ENCODE data around the gene MAD2L2. TPM values are rescaled to one million over a fixed set of nuclear protein-coding genes. Genes with fewer than 3 reads are reported as not detected.

The MAD2L2 gene
- total and polyA plus RNA-seq, 2 experiments from 2014 or later: 92.7 to 115 TPM

DNA sequence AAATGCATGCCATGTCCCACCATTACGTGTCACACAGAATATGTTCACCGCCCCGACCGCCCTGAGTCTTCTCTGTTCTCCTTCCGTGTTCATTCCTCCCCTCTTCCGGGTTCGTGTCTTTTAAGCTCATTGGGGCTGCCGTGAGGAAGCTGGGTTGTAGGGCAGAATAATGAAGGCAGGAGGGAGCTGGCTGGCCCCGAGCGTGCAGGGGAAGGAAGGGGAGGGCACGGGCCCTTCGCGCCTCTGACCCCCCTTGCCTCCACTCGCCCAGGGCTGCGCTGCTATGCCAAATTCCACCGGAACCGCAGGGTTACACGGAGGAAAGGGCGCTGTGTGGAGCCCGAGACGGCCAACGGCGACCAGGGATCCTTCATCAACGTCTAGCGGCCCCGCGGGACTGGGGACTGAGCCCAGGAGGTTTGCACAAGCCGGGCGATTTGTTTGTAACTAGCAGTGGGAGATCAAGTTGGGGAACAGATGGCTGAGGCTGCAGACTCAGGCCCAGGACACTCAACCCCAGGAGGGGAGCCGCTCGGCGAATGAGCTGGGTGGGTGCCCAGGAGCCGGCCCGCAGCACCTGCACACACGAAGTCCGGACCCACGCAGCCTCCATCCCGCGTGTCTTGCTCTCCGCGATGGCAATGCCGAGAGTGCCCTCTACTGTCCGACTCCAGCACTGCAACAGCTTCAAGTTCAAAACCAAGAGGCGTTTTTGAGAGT is 38.5 kb upstream of the MAD2L2 start:
- Histone ChIP-seq H3K9me3 (ENCODE audit: low read depth) (no peaks in the 10 kb centered on the region), H3K27ac (no peak overlapping the region), H3K36me3 (no peaks in the 10 kb centered on the region), H3K4me3 (no peak overlapping the region), H3K27me3 (no peaks in the 10 kb centered on the region), H3K4me1 (ENCODE audit: low read depth) (no peaks in the 10 kb centered on the region)
- peak; percentile 69 to 73 for DNase-seq (ENCODE audit: low read depth in 1 of 2, low spot score in 1 of 2)
- TF ChIP-seq CTCF (IDR thresholded peaks at IDR 0.05; ENCODE audit: low read depth, low read length): peak; percentile 99

DNA sequence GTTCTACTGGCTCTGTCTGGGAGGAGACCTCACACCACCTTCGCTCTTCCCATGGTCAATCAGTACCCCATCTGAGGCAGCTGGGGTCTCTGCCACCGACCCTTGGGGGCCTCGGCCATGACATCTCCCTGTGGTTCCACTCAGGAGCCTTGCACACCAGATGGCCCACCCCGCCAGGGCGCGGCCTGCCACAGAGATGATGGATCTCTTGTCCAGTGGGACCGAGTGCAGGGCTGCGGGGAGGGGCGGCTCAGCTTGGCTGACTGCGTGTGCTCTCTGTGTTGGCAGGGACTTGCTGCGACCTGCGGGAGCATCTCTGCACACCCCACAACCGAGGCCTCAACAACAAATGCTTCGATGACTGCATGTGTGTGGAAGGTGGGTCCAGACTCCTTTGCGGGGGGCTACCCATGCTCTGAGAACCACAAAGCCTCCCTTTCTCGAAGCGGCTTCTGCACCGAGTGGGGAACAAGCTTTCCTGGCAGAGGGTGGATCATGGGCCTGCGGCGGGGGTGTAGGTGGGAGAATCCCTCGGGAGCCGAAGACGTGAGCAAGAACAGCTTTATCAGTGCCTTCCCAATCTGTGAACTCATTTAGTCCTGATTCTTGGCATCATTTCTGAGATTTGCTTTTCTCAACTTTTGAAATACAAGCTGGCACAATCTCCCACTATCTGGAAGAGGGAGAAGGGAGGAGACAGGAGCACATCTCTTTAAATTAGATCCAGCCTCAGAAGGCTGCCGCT is 34.1 kb upstream of the MAD2L2 start:
- Histone ChIP-seq H3K9me3 (ENCODE audit: low read depth) (no peaks in the 10 kb centered on the region), H3K4me1 (ENCODE audit: low read depth) (no peaks in the 10 kb centered on the region), H3K27me3 (no peaks in the 10 kb centered on the region), H3K27ac (no peak overlapping the region), H3K36me3 (no peaks in the 10 kb centered on the region), H3K4me3 (no peak overlapping the region)
- peak in 1 of 2 donors; percentile 25 for DNase-seq (ENCODE audit: low read depth in 1 of 2, low spot score in 1 of 2)
- TF ChIP-seq CTCF (IDR thresholded peaks at IDR 0.05; ENCODE audit: low read depth, low read length): no peak

DNA sequence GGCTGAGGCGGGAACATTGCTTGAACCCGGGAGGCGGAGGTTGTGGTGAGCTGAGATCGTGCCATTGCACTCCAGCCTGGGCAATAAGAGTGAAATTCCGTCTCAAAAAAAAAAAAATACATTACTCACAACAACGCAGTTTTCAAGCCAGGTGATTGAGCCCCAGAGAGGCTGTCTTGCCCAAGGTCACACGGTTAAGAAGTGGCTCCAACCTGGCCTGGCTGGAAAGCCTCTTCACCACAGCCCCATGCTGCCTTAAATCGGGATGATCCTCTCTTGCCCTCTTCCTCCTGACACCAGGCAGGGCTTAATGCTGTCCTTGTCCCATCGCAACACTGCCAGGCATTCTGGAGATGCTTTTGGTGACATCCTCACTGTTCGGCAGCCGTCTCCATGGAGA is 32.1 kb upstream of the MAD2L2 start:
- Histone ChIP-seq H3K27ac (no peak overlapping the region), H3K4me3 (no peak overlapping the region), H3K36me3 (no peaks in the 10 kb centered on the region), H3K27me3 (no peaks in the 10 kb centered on the region), H3K4me1 (ENCODE audit: low read depth) (peaks cover 2% of the 10 kb centered on the region), H3K9me3 (ENCODE audit: low read depth) (no peaks in the 10 kb centered on the region)
- no peak for DNase-seq (ENCODE audit: low read depth in 1 of 2, low spot score in 1 of 2)
- no peak for TF ChIP-seq CTCF (IDR thresholded peaks at IDR 0.05; ENCODE audit: low read depth, low read length)

DNA sequence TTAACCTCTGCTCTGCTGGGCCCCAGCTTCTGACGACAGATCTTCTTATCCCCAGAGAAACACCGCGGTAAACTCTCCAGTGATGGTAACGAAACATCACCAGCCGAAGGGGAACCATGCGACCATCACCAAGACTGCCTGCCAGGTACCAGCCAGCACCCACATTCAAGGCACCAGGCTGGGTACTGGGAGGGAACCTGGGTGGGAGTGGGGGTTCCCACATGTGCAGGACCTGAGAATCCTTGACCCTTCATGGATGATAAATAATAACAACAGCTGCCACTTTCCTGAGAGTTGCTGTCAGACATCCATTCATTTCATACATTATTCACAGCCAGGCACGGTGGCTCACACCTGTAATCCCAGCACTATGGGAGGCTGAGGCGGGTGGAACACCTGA is 31.3 kb upstream of the MAD2L2 start:
- no peak for TF ChIP-seq CTCF (IDR thresholded peaks at IDR 0.05; ENCODE audit: low read depth, low read length)
- H3K9me3 ChIP-seq (ENCODE audit: low read depth): no peaks in the 10 kb centered on the region
- H3K36me3 ChIP-seq: no peaks in the 10 kb centered on the region
- H3K4me3 ChIP-seq: no peak overlapping the region
- H3K27ac ChIP-seq: no peak overlapping the region
- H3K4me1 ChIP-seq (ENCODE audit: low read depth): peaks cover 10% of the 10 kb centered on the region
- no peak for DNase-seq (ENCODE audit: low read depth in 1 of 2, low spot score in 1 of 2)
- no peaks in the 10 kb centered on the region for H3K27me3 ChIP-seq

DNA sequence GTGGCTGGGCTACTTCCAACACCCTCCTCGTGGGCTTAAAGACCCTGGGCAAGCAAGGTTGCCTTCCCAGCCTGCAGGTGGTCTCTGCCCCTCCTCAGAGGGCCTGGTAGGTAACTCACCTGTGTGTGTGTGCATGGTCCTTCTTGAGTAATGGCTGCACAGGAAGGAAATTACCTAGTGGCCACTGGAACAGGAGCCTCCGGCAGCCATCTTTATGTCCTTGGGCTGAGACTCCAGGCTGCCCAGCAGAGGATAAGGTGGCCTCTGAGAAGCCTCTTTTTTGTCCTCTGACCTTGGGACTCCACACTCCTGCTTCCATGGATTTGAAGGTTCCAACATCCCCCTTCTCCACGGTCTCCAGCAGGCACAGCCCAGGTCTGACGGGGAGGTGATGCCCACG is 30.5 kb upstream of the MAD2L2 start:
- no peaks in the 10 kb centered on the region for H3K9me3 ChIP-seq (ENCODE audit: low read depth)
- no peak for TF ChIP-seq CTCF (IDR thresholded peaks at IDR 0.05; ENCODE audit: low read depth, low read length)

More for the DNA sequence above, 30.5 kb upstream of the MAD2L2 start:
- H3K36me3 ChIP-seq: no peaks in the 10 kb centered on the region
- H3K4me3 ChIP-seq: no peak overlapping the region
- H3K27ac ChIP-seq: no peak overlapping the region
- H3K4me1 ChIP-seq (ENCODE audit: low read depth): peaks cover 11% of the 10 kb centered on the region
- DNase-seq (ENCODE audit: low read depth in 1 of 2, low spot score in 1 of 2): no peak
- H3K27me3 ChIP-seq: no peaks in the 10 kb centered on the region

Measured in cardiac muscle cell (in vitro differentiated cells and primary cell).